HG03060 (cell line): ENCODE data around the gene CPNE4.
A peak's percentile ranks its signal among the peaks of the same experiment; 100 is the strongest.

Source experiments
- ATAC-seq: cut with Tn5 transposase; IDR thresholded peaks from one replicate; pipeline ENCODE4 v1.9.1; 2021; ENCODE audit warnings: low read depth, moderate number of reproducible peaks; ENCODE audit not compliant: unreplicated experiment

Gene CPNE4

GRCh38 chr3:131804565-131805133, 230.2 kb downstream of the CPNE4 start:
- no peak for ATAC-seq

GRCh38 chr3:131803113-131803512, 231.7 kb downstream of the CPNE4 start:
- no peak for ATAC-seq

GRCh38 chr3:131802029-131802428, 232.8 kb downstream of the CPNE4 start:
- ATAC-seq = no peak

GRCh38 chr3:131801566-131801965, 233.2 kb downstream of the CPNE4 start:
- no peak for ATAC-seq

- ATAC-seq = no peak
Measured at GRCh38 chr3:131797776-131798175, 237.0 kb downstream of the CPNE4 start.

GRCh38 chr3:131796558-131797198, 238.1 kb downstream of the CPNE4 start:
- peak; percentile 59 for ATAC-seq

- ATAC-seq = no peak
Measured at GRCh38 chr3:131796111-131796510, 238.7 kb downstream of the CPNE4 start.

GRCh38 chr3:131795390-131796090, 239.3 kb downstream of the CPNE4 start:
- ATAC-seq = peak; percentile 40

GRCh38 chr3:131794766-131795388, 239.9 kb downstream of the CPNE4 start:
- ATAC-seq = peak; percentile 38

GRCh38 chr3:131793870-131794269, 240.9 kb downstream of the CPNE4 start:
- ATAC-seq = no peak

GRCh38 chr3:131789188-131789587, 245.6 kb downstream of the CPNE4 start:
- ATAC-seq = no peak

- no peak for ATAC-seq
Measured at GRCh38 chr3:131786386-131786785, 248.4 kb downstream of the CPNE4 start.

GRCh38 chr3:131782751-131783150, 252.1 kb downstream of the CPNE4 start:
- no peak for ATAC-seq

- no peak for ATAC-seq
Measured at GRCh38 chr3:131778526-131778925, 256.3 kb downstream of the CPNE4 start.

- ATAC-seq = no peak
Measured at GRCh38 chr3:131775650-131776049, 259.2 kb downstream of the CPNE4 start.

GRCh38 chr3:131772269-131773026, 262.4 kb downstream of the CPNE4 start:
- ATAC-seq = no peak

GRCh38 chr3:131762981-131763564, 271.7 kb downstream of the CPNE4 start:
- ATAC-seq = no peak

- no peak for ATAC-seq
Measured at GRCh38 chr3:131756405-131756804, 278.4 kb downstream of the CPNE4 start.

- no peak for ATAC-seq
Measured at GRCh38 chr3:131755380-131755779, 279.4 kb downstream of the CPNE4 start.

GRCh38 chr3:131750256-131750655, 284.6 kb downstream of the CPNE4 start:
- no peak for ATAC-seq
